MCF 10A (cell line): ENCODE results near the gene PTPRK. TPM values are rescaled to one million over a fixed set of nuclear protein-coding genes. Genes with fewer than 3 reads are reported as not detected.

Source experiments
- BruUV-seq: library from RNA; stranded (reverse); fragments of 400-500 nt; replicated peaks from 2 replicates; lab custom pipeline; 2021; lab: Mats Ljungman, UMichigan
- CTCF ChIA-PET: fragments of 300-600 bp; sonication (Branson Sonifier 250); formaldehyde crosslinking; extraction: SDS; loops from one replicate; lab custom pipeline; 2021; ENCODE audit warnings: antibody characterized with exemption, inconsistent platforms; lab: Yijun Ruan, JAX
- POLR2A ChIA-PET: fragments of 300-600, 350-650 bp; sonication (Branson Sonifier 250); formaldehyde crosslinking; extraction: SDS; loops from one replicate; lab custom pipeline; 2020; ENCODE audit warnings: antibody characterized with exemption, inconsistent platforms; lab: Yijun Ruan, JAX
- DNase-seq: peaks from one replicate; pipeline ENCODE4 v3.0.0-alpha.2; 2018; ENCODE audit not compliant: unreplicated experiment
- H3K27ac Mint-ChIP-seq: one replicate; pipeline ENCODE4 v1.8.0; 2022; ENCODE audit warnings: mild to moderate bottlenecking, low read depth, mixed read lengths; ENCODE audit not compliant: unreplicated experiment
- H3K27me3 Mint-ChIP-seq: one replicate; pipeline ENCODE4 v1.8.0; 2022; ENCODE audit warnings: mixed read lengths; ENCODE audit not compliant: insufficient read depth, unreplicated experiment
- H3K36me3 Mint-ChIP-seq: one replicate; pipeline ENCODE4 v1.8.0; 2022; ENCODE audit warnings: mild to moderate bottlenecking, moderate library complexity, mixed read lengths; ENCODE audit not compliant: insufficient read depth, unreplicated experiment
- H3K4me1 Mint-ChIP-seq: one replicate; pipeline ENCODE4 v1.8.0; 2022; ENCODE audit warnings: mixed read lengths; ENCODE audit not compliant: insufficient read depth, unreplicated experiment
- H3K4me3 Mint-ChIP-seq: one replicate; pipeline ENCODE4 v1.8.0; 2022; ENCODE audit warnings: mild to moderate bottlenecking, moderate library complexity, mixed read lengths; ENCODE audit not compliant: unreplicated experiment
- H3K9me3 Mint-ChIP-seq: one replicate; pipeline ENCODE4 v1.8.0; 2022; ENCODE audit warnings: mixed read lengths; ENCODE audit not compliant: unreplicated experiment
- CTCF ChIP-seq: fragments of 200-600 bp; IDR thresholded peaks from one replicate; pipeline ENCODE4 v1.8.0; 2022; ENCODE audit warnings: antibody characterized with exemption, mild to moderate bottlenecking; ENCODE audit not compliant: unreplicated experiment
- intact Hi-C: fragments of 100-400 bp; cut with micrococcal nuclease; formaldehyde crosslinking; loops from 2 replicates; pipeline ENCODE4 v1.14.1; 2022
- total RNA-seq: library from RNA; stranded (reverse); gene quantifications from 2 replicates; pipeline ENCODE4 v1.2.3, GENCODE V29; 2022

PTPRK gene
- total RNA-seq, 1 experiment from 2014 or later = 50.2 TPM

- CTCF ChIA-PET = no interaction called here
Observed at GRCh38 chr6:128463942-128464341, 56.5 kb downstream of the PTPRK start.

GRCh38 chr6:128461501-128461900 is 58.9 kb downstream of the PTPRK start:
- BruUV-seq = no TSS peak
- intact Hi-C loops = no loop called here
- no peak overlapping the region for H3K4me3 Mint-ChIP-seq
- H3K27ac Mint-ChIP-seq = no peak overlapping the region
- ChIA-PET CTCF (interaction anchor here (0.6 kb wide), 1 partner anchor 10 kb away, joined by 4 read pairs; no protein-coding TSS in a partner anchor), POLR2A (interaction anchor here (1.1 to 1.2 kb wide), 2 partner anchors 33 to 59 kb away, joined by 3 to 4 read pairs; partner anchors contain the start of gene PTPRK)
- no peaks in the 10 kb centered on the region for H3K36me3 Mint-ChIP-seq
- H3K9me3 Mint-ChIP-seq = no peaks in the 10 kb centered on the region
- DNase-seq = no peak
- peaks cover 32% of the 10 kb centered on the region for H3K4me1 Mint-ChIP-seq
- H3K27me3 Mint-ChIP-seq = no peaks in the 10 kb centered on the region
- TF ChIP-seq CTCF = no peak

More at GRCh38 chr6:128463942-128464341, 56.5 kb downstream of the PTPRK start:
- H3K4me3 Mint-ChIP-seq = peak overlapping the region; percentile 6
- POLR2A ChIA-PET = interaction anchor here (0.7 to 2.1 kb wide), 11 partner anchors 10 to 610 kb away, joined by 3 to 10 read pairs (median 3); no protein-coding TSS in a partner anchor
- no peaks in the 10 kb centered on the region for H3K36me3 Mint-ChIP-seq
- peaks cover 23% of the 10 kb centered on the region for H3K4me1 Mint-ChIP-seq
- BruUV-seq = no TSS peak
- intact Hi-C loops = no loop called here
- no peaks in the 10 kb centered on the region for H3K27me3 Mint-ChIP-seq
- DNase-seq = peak; percentile 33
- H3K9me3 Mint-ChIP-seq = no peaks in the 10 kb centered on the region
- peak overlapping the region; percentile 77 for H3K27ac Mint-ChIP-seq
- no peak for TF ChIP-seq CTCF

GRCh38 chr6:128456510-128457230 is 63.7 kb downstream of the PTPRK start:
- peaks cover 12% of the 10 kb centered on the region for H3K4me1 Mint-ChIP-seq
- intact Hi-C loops = no loop called here
- ChIA-PET CTCF (interaction anchor here (0.6 to 0.8 kb wide), 2 partner anchors 718 to 785 kb away, joined by 4 read pairs; no protein-coding TSS in a partner anchor), POLR2A (no interaction called here)
- H3K4me3 Mint-ChIP-seq = no peak overlapping the region
- no peaks in the 10 kb centered on the region for H3K27me3 Mint-ChIP-seq
- no peaks in the 10 kb centered on the region for H3K9me3 Mint-ChIP-seq
- no peak for TF ChIP-seq CTCF
- no peaks in the 10 kb centered on the region for H3K36me3 Mint-ChIP-seq
- no TSS peak for BruUV-seq
- DNase-seq = no peak
- H3K27ac Mint-ChIP-seq = no peak overlapping the region

GRCh38 chr6:128455959-128456358 is 64.4 kb downstream of the PTPRK start:
- Mint-ChIP-seq H3K9me3 (no peaks in the 10 kb centered on the region), H3K4me1 (peaks cover 9% of the 10 kb centered on the region), H3K4me3 (no peak overlapping the region), H3K27me3 (no peaks in the 10 kb centered on the region), H3K36me3 (no peaks in the 10 kb centered on the region), H3K27ac (no peak overlapping the region)
- no peak for TF ChIP-seq CTCF
- CTCF ChIA-PET = no interaction called here
- intact Hi-C loops = no loop called here
- BruUV-seq = no TSS peak
- POLR2A ChIA-PET = no interaction called here
- DNase-seq = no peak
